H9 (cell line): ENCODE measurements around the gene GHR. TPM values are rescaled to one million over a fixed set of nuclear protein-coding genes. Genes with fewer than 3 reads are reported as not detected.

Experiments used
- DNase-seq: peaks from one replicate; pipeline ENCODE4 v3.0.0-alpha.2; 2017
- H2AFZ ChIP-seq: one replicate; pipeline ENCODE4 v1.6.1; 2013; ENCODE audit warnings: mild to moderate bottlenecking, low read length, control low read depth, moderate library complexity
- H2AK5ac ChIP-seq: 2 replicates; pipeline ENCODE4 v1.6.1; 2013; ENCODE audit warnings: low read length, control low read depth, mixed read lengths; ENCODE audit not compliant: insufficient read length
- H2BK120ac ChIP-seq: one replicate; pipeline ENCODE4 v1.6.1; 2013; ENCODE audit warnings: low read depth, mild to moderate bottlenecking, low read length, control low read depth, inconsistent platforms; ENCODE audit not compliant: poor library complexity, severe bottlenecking
- H2BK12ac ChIP-seq: 2 replicates; pipeline ENCODE4 v1.6.1; 2013; ENCODE audit warnings: low read length, control low read depth, mixed read lengths, low read depth; ENCODE audit not compliant: insufficient read length
- H2BK15ac ChIP-seq: 2 replicates; pipeline ENCODE4 v1.6.1; 2013; ENCODE audit warnings: low read depth, low read length, control low read depth
- H2BK20ac ChIP-seq: one replicate; pipeline ENCODE4 v1.6.1; 2013; ENCODE audit warnings: low read depth, mild to moderate bottlenecking, low read length, control low read depth, inconsistent platforms; ENCODE audit not compliant: poor library complexity, severe bottlenecking
- H2BK5ac ChIP-seq: 2 replicates; pipeline ENCODE4 v1.6.1; 2013; ENCODE audit warnings: low read length, control low read depth, mixed read lengths; ENCODE audit not compliant: insufficient read length
- H3K14ac ChIP-seq: 2 replicates; pipeline ENCODE4 v1.6.1; 2013; ENCODE audit warnings: low read length, control low read depth; ENCODE audit not compliant: insufficient read depth
- H3K18ac ChIP-seq: 2 replicates; pipeline ENCODE4 v1.6.1; 2013; ENCODE audit warnings: low read depth, mild to moderate bottlenecking, mixed read lengths, low read length, control low read depth; ENCODE audit not compliant: insufficient read length
- H3K23ac ChIP-seq: 2 replicates; pipeline ENCODE4 v1.6.1; 2013; ENCODE audit warnings: low read length, control low read depth, mixed read lengths, low read depth; ENCODE audit not compliant: insufficient read length
- H3K23me2 ChIP-seq: 2 replicates; pipeline ENCODE4 v1.6.1; 2013; ENCODE audit warnings: low read depth, mild to moderate bottlenecking, mixed read lengths, low read length, control low read depth; ENCODE audit not compliant: insufficient read length, poor library complexity, severe bottlenecking
- H3K27ac ChIP-seq: 2 replicates; pipeline ENCODE4 v1.5.1; 2013; ENCODE audit warnings: low read length, control low read depth, mixed read lengths, low read depth; ENCODE audit not compliant: insufficient read length
- H3K27me3 ChIP-seq: 2 replicates; pipeline ENCODE4 v1.6.1; 2013; ENCODE audit warnings: low read length, control low read depth, inconsistent platforms; ENCODE audit not compliant: insufficient read depth
- H3K4ac ChIP-seq: 2 replicates; pipeline ENCODE4 v1.6.1; 2013; ENCODE audit warnings: low read depth, mild to moderate bottlenecking, control low read depth, inconsistent platforms, low read length, moderate library complexity
- H3K4me1 ChIP-seq: 2 replicates; pipeline ENCODE4 v1.6.1; 2013; ENCODE audit warnings: low read length, control low read depth, inconsistent platforms; ENCODE audit not compliant: insufficient read depth
- H3K4me2 ChIP-seq: 2 replicates; pipeline ENCODE4 v1.6.1; 2013; ENCODE audit warnings: low read length, control low read depth, mixed read lengths; ENCODE audit not compliant: insufficient read length, insufficient read depth
- H3K56ac ChIP-seq: 2 replicates; pipeline ENCODE4 v1.6.1; 2013; ENCODE audit warnings: low read depth, mild to moderate bottlenecking, mixed read lengths, low read length, control low read depth; ENCODE audit not compliant: insufficient read length
- H3K79me1 ChIP-seq: 2 replicates; pipeline ENCODE4 v1.6.1; 2013; ENCODE audit warnings: low read depth, mild to moderate bottlenecking, moderate library complexity, low read length, control low read depth, inconsistent platforms; ENCODE audit not compliant: insufficient read depth, poor library complexity, severe bottlenecking
- H3K79me2 ChIP-seq: 2 replicates; pipeline ENCODE4 v1.6.1; 2013; ENCODE audit warnings: low read length, control low read depth, inconsistent platforms; ENCODE audit not compliant: insufficient read depth
- H3K9ac ChIP-seq: 2 replicates; pipeline ENCODE4 v1.6.1; 2013; ENCODE audit warnings: low read length, control low read depth, mixed read lengths; ENCODE audit not compliant: insufficient read length; ENCODE audit errors: extremely low read depth
- H3K9me3 ChIP-seq: one replicate; pipeline ENCODE4 v1.6.1; 2013; ENCODE audit warnings: low read depth, low read length, inconsistent platforms; ENCODE audit not compliant: control insufficient read depth
- H3T11ph ChIP-seq: one replicate; pipeline ENCODE4 v1.6.1; 2013; ENCODE audit warnings: mild to moderate bottlenecking, low read length, control low read depth, inconsistent platforms
- H4K20me1 ChIP-seq: one replicate; pipeline ENCODE4 v1.6.1; 2013; ENCODE audit not compliant: control insufficient read depth, insufficient read length, insufficient read depth
- H4K5ac ChIP-seq: 2 replicates; pipeline ENCODE4 v1.6.1; 2013; ENCODE audit warnings: low read depth, mild to moderate bottlenecking, mixed read lengths, low read length, control low read depth; ENCODE audit not compliant: insufficient read length
- H4K8ac ChIP-seq: replicated peaks from 2 replicates; pipeline ENCODE4 v1.6.1; 2013; ENCODE audit warnings: low read length, control low read depth, mixed read lengths, low read depth; ENCODE audit not compliant: insufficient read length
- H4K91ac ChIP-seq: 2 replicates; pipeline ENCODE4 v1.6.1; 2013; ENCODE audit warnings: low read depth, mild to moderate bottlenecking, moderate library complexity, mixed read lengths, low read length, control low read depth; ENCODE audit not compliant: insufficient read length
- H3K27ac Mint-ChIP-seq, 3 experiments: 2 replicates in 2 of 3; 3 replicates in 1 of 3; pipeline ENCODE4 v1.8.0; 2020 to 2021; ENCODE audit warnings: mixed read lengths in 3 of 3, mild to moderate bottlenecking in 1 of 3, moderate library complexity in 1 of 3
- H3K27me3 Mint-ChIP-seq: 2 replicates; pipeline ENCODE4 v1.8.0; 2021; ENCODE audit warnings: low read depth, mild to moderate bottlenecking, moderate library complexity, mixed read lengths
- H3K36me3 Mint-ChIP-seq, 3 experiments: 2 replicates in 2 of 3; 3 replicates in 1 of 3; pipeline ENCODE4 v1.8.0; 2020 to 2021; ENCODE audit warnings: low read depth in 3 of 3, mixed read lengths in 3 of 3; ENCODE audit not compliant: insufficient read depth in 1 of 3
- H3K4me1 Mint-ChIP-seq, 2 experiments: 2 replicates each; pipeline ENCODE4 v1.8.0; 2020; ENCODE audit warnings: mixed read lengths in 2 of 2
- H3K4me3 Mint-ChIP-seq, 2 experiments: 2 replicates in 1 of 2; 3 replicates in 1 of 2; pipeline ENCODE4 v1.8.0; 2020 to 2021; ENCODE audit warnings: mild to moderate bottlenecking in 2 of 2, mixed read lengths in 2 of 2, moderate library complexity in 1 of 2
- H3K9me3 Mint-ChIP-seq, 2 experiments: 2 replicates in 1 of 2; 3 replicates in 1 of 2; pipeline ENCODE4 v1.8.0; 2020; ENCODE audit warnings: mild to moderate bottlenecking in 2 of 2, mixed read lengths in 2 of 2, moderate library complexity in 1 of 2
- CTCF ChIP-seq: fragments of 200-600 bp; sonication (generic); conservative IDR thresholded peaks from 3 replicates; pipeline ENCODE4 v1.8.0; 2021; ENCODE audit warnings: antibody characterized with exemption, mild to moderate bottlenecking
- WGBS: extraction: QIAGEN DNeasy Blood & Tissue Kit; methylation state at CpG from one replicate; pipeline ENCODE4 v1.1.7; 2013; ENCODE audit warnings: missing lambda C conversion rate, low lambda C conversion rate, mixed read lengths; ENCODE audit not compliant: insufficient read length; ENCODE audit errors: extremely low coverage; 5-methylcytosine and 5-hydroxymethylcytosine counted together
- total RNA-seq: library from RNA; stranded (reverse); gene quantifications from 2 replicates; pipeline ENCODE4 v1.2.1, GENCODE V29; 2021

Gene GHR
- total RNA-seq, 1 experiment from 2014 or later: 0.20 TPM

GRCh38 chr5:42572313-42572712 lies 149.1 kb downstream of the GHR start:
- Histone ChIP-seq H2BK5ac (no peak overlapping the region), H3K9ac (no peak overlapping the region), H3T11ph (no peak overlapping the region), H2BK120ac (no peak overlapping the region), H4K8ac (no peak overlapping the region), H3K79me2 (no peaks in the 10 kb centered on the region), H3K56ac (no peak overlapping the region), H3K27me3 (no peaks in the 10 kb centered on the region), H3K14ac (no peak overlapping the region), H2AFZ (no peak overlapping the region), H3K9me3 (no peaks in the 10 kb centered on the region), H3K4me1 (no peaks in the 10 kb centered on the region), H3K4me2 (no peak overlapping the region), H4K91ac (no peak overlapping the region), H4K20me1 (no peaks in the 10 kb centered on the region), H3K23me2 (no peaks in the 10 kb centered on the region), H3K27ac (no peak overlapping the region), H2BK20ac (no peak overlapping the region), H3K79me1 (no peaks in the 10 kb centered on the region), H3K23ac (no peak overlapping the region), H3K4ac (no peak overlapping the region), H2BK12ac (no peak overlapping the region), H3K18ac (no peak overlapping the region), H2AK5ac (no peak overlapping the region), H2BK15ac (no peak overlapping the region), H4K5ac (no peak overlapping the region)
- WGBS: no CpG with 5 or more reads among the region's 3 CpGs
- Mint-ChIP-seq H3K36me3 (no peaks in the 10 kb centered on the region), H3K27ac (no peak overlapping the region), H3K4me1 (no peaks in the 10 kb centered on the region), H3K9me3 (no peaks in the 10 kb centered on the region), H3K27me3 (no peaks in the 10 kb centered on the region), H3K4me3 (no peak overlapping the region)
- no peak for DNase-seq
- TF ChIP-seq CTCF: no peak
